ENCODE measurements around the gene NRDC.

Gene NRDC

GRCh38 chr1:51867479-51868232 lies 10.9 kb downstream of the NRDC start:
- no peak for TF ChIP-seq ZNF274 (IDR thresholded peaks at IDR 0.05; ENCODE audit: low read depth, low read length)
- no peak overlapping the region for H3K4me3 ChIP-seq (ENCODE audit: low read length)

- H3K4me3 ChIP-seq (ENCODE audit: low read length) = peak overlapping the region; percentile 49; the same call in 1 of the 2 replicates
- TF ChIP-seq ZNF274 (IDR thresholded peaks at IDR 0.05; ENCODE audit: low read depth, low read length) = no peak
Measured at GRCh38 chr1:51863384-51863783, 15.1 kb downstream of the NRDC start.

DNA sequence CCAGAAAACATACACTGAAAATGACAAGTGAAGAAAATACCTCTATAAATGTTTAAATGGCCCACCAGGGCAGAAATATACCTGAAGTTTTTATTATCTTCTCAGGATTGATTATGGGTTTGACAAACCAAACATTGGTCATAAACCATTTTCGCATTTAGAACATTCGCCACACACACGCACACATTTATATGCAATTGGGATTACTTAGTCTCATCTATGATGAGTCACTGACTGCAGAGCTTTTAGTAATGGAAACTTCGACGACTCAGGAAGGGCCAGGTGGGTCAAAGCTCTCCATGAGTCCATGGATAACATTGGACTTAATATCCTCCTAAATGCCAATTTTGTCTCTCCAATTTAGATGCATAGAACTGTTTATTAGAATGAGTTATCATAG lies 16.9 kb downstream of the NRDC start:
- H3K4me3 ChIP-seq (ENCODE audit: low read length) = no peak overlapping the region
- no peak for TF ChIP-seq ZNF274 (IDR thresholded peaks at IDR 0.05; ENCODE audit: low read depth, low read length)

DNA sequence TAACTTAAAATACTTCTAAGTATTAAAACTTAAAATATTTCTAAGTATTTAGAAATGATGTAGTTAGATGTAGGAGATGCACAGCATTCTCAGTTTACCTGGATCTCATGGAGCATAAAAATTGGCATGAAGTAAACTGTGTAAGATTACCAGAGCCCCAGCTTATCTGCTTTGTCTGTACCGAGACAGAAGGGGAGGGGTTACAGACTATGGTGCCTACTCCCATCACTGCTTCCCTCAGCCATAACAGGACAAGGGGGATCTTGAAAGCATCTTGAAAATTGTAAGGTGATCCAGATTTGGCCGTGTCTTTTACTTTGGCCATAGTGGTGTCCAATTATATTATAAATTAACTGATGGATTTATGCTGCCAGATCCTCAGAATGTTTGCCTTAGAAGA lies 18.8 kb downstream of the NRDC start:
- no peak for TF ChIP-seq ZNF274 (IDR thresholded peaks at IDR 0.05; ENCODE audit: low read depth, low read length)
- no peak overlapping the region for H3K4me3 ChIP-seq (ENCODE audit: low read length)

DNA sequence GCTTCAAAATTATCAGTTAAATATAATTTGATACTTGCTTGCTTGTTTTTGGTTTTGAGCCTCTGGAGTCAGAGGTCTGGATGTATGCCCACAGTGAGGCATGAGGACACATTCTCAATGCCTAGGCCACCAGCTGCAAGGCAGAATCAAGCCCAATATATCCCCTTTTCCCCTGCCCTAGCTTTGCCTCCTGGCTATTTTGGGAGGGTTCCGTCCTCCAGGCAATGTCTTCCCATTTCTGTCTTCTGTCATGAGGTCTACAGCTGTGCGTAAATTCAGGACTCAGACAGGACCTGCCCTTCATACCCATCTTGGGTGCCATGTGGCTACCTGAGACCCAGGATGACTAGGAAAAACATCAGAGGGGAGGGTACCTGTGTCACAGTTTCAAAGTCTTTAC lies 19.2 kb downstream of the NRDC start:
- TF ChIP-seq ZNF274 (IDR thresholded peaks at IDR 0.05; ENCODE audit: low read depth, low read length) = no peak
- H3K4me3 ChIP-seq (ENCODE audit: low read length) = no peak overlapping the region

DNA sequence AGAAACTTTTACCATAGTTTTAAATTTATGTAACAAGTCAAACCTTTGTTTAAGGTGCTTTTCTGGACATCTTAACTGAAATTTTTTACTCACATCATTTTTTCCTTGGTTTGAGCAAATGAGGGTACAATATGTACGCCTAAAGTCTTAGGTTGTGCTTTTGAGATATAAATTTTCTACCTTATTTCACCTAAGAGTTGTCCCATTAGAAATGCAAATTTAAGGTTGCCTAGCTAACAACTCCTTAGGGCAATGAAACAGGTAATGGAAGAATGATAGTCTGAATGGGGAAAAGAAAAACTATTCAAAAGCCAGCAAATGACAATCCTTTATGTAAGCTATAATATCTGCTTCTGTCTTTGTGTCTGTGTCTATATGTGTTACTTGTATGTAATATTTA lies 19.6 kb downstream of the NRDC start:
- no peak for TF ChIP-seq ZNF274 (IDR thresholded peaks at IDR 0.05; ENCODE audit: low read depth, low read length)
- H3K4me3 ChIP-seq (ENCODE audit: low read length) = no peak overlapping the region

DNA sequence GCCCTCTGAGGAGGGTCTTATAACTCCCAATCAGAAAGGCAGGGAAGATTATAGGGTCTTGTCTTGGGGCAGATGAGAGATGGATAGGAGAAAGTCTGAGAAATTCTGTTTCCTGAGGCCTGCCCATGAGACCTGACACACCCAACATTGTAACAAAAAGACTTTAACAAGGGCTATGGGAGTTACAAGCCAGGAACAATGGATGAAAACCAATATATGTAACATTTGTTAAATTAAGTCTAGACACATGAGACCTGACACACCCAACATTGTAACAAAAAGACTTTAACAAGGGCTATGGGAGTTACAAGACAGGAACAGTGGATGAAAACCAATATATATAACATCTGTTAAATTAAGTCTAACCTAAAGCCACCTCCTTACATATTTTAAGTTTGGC lies 21.8 kb downstream of the NRDC start:
- no peak for TF ChIP-seq ZNF274 (IDR thresholded peaks at IDR 0.05; ENCODE audit: low read depth, low read length)
- no peak overlapping the region for H3K4me3 ChIP-seq (ENCODE audit: low read length)

GRCh38 chr1:51855624-51856023 lies 22.9 kb downstream of the NRDC start:
- no peak overlapping the region for H3K4me3 ChIP-seq (ENCODE audit: low read length)
- no peak for TF ChIP-seq ZNF274 (IDR thresholded peaks at IDR 0.05; ENCODE audit: low read depth, low read length)

- H3K4me3 ChIP-seq (ENCODE audit: low read length) = no peak overlapping the region
- TF ChIP-seq ZNF274 (IDR thresholded peaks at IDR 0.05; ENCODE audit: low read depth, low read length) = no peak
Measured at GRCh38 chr1:51853360-51853759, 25.2 kb downstream of the NRDC start.

DNA sequence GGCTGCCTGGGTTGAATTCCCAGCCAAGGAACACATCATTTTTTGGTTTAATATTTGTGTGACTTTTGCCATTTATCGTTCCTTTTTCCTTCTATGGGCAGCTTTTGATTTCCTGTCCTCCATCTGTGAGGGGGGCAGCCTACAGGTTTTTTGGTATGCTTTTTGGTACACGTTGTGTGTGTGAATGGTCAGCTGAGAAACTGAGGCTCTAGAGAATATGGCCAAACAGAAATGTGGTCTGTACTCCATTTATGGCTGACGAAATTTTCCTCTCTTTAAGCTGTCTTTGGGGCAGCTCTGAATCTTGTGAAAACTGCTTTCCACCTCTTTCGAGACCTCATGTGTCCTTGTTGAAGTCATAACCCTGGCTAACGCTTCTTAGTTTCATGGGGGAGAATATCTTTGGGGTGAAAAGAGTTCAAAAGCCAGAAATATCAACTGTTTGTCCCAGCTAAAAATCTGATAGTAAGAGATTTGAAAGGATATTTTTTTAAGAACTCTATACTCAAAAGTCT lies 26.6 kb downstream of the NRDC start:
- no peak for TF ChIP-seq ZNF274 (IDR thresholded peaks at IDR 0.05; ENCODE audit: low read depth, low read length)
- no peak overlapping the region for H3K4me3 ChIP-seq (ENCODE audit: low read length)

DNA sequence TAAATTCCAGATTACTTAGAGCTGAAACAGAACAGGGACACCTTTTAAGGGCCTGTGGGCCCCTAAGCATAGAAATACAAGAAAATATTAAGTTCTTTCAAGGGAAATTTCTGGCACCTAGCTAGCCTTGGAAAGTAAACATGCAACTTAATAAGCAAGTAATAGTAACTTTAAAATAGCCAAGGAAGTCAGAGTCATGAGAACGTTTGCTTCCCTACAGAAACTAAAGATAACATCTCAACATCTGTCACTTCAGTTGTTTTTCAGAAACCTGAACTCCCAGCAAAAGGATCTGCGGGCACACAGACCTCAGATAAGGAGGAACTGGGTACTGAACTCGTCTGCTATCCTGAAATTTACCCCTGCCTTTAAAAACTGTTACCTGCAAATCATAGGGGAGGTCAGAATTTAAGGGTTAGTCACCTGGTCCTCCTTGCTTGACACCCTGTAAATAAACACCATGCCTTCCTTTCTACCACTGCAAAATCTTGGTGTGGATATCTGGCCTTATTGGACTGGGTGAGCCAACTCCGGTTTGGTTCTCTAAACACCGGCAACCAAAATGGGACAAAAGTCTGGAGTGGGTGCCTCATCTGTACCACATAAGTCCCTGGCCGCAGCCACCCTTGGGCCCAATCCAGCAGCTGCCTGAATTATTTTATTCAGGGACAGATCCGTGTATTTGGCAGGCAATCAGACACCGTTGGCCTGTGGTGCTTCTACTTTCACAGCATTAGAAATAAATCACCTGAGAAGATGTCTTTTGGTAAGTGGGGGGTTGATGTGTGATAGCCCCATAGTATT lies 27.9 kb downstream of the NRDC start:
- no peak for TF ChIP-seq ZNF274 (IDR thresholded peaks at IDR 0.05; ENCODE audit: low read depth, low read length)
- no peak overlapping the region for H3K4me3 ChIP-seq (ENCODE audit: low read length)

- no peak for TF ChIP-seq ZNF274 (IDR thresholded peaks at IDR 0.05; ENCODE audit: low read depth, low read length)
- no peak overlapping the region for H3K4me3 ChIP-seq (ENCODE audit: low read length)
Measured at GRCh38 chr1:51847294-51847920, 31.1 kb downstream of the NRDC start.

DNA sequence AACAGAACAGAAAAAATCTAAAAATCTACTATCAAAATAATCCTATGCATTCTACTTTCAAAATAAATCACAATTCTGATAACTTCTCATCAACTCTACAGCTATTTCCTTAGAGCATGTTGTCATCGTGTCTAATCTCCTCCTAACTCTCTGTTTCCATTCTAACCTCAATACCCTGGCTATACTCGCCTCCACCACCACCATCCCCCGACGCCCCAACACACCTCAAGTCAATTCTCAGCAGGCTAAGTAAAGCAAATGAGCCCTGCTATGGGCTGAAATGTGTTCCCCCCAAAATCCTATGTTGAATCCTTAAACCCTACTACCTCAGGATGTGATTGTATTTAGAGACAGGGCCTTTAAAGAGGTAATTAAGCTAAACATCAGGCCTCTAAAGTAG lies 34.6 kb downstream of the NRDC start:
- no peak overlapping the region for H3K4me3 ChIP-seq (ENCODE audit: low read length)
- no peak for TF ChIP-seq ZNF274 (IDR thresholded peaks at IDR 0.05; ENCODE audit: low read depth, low read length)

DNA sequence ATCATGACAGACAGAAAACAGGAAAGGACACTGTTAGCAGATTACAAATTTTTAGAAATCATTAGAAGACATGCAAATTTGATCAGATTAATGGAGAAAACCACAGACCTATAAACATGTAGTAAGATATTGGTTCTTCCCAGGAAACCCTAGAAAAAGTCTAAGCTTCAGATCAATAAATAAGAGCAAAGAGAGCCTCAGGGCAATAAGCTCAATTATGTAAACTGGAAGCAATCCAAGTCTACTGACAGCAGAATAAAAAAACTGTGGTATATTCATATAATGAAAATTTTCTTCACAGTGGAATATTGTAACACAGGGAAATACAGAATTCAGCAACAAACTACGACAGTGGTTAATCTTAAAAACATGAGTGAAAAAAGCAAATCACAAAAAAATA lies 36.3 kb downstream of the NRDC start:
- no peak for TF ChIP-seq ZNF274 (IDR thresholded peaks at IDR 0.05; ENCODE audit: low read depth, low read length)
- no peak overlapping the region for H3K4me3 ChIP-seq (ENCODE audit: low read length)
